Stimulated activated CD4-positive, alpha-beta T cell treated with anti-CD3 and anti-CD28 coated beads, Interleukin-4, amount 100 ng/mL, for 4 hours (primary cell): ENCODE results near the gene SDF4.

ENCODE experiments used
- DNase-seq, 2 experiments: peaks; one replicate each; pipeline ENCODE4 v3.0.0-alpha.2; 2020

SDF4 gene

GRCh38 chr1:1231400-1232207 is at the start of gene SDF4:
SDF4 (minus strand) TSS chr1:1232001; CDS start chr1:1228772, 3,229 bp downstream.
- peak; percentile 96 to 97 for DNase-seq

- DNase-seq, result no peak
These were observed 49.1 kb upstream of the SDF4 start for GRCh38 chr1:1280782-1281481.

GRCh38 chr1:1279028-1279427 is 47.2 kb upstream of the SDF4 start:
- DNase-seq, result no peak

- no peak for DNase-seq
These were observed 46.8 kb upstream of the SDF4 start for GRCh38 chr1:1278620-1279019.

- no peak for DNase-seq
These were observed 44.0 kb upstream of the SDF4 start for GRCh38 chr1:1275836-1276235.

- no peak for DNase-seq
These were observed 43.2 kb upstream of the SDF4 start for GRCh38 chr1:1274931-1275431.

- DNase-seq, result no peak
These were observed 42.6 kb upstream of the SDF4 start for GRCh38 chr1:1274299-1274930.

- peak; percentile 92 to 93 for DNase-seq
These were observed 41.9 kb upstream of the SDF4 start, which contains the start of gene UBE2J2 for GRCh38 chr1:1273512-1274298. UBE2J2 (minus strand) TSS chr1:1273854; CDS start chr1:1267992, 5,862 bp downstream.

GRCh38 chr1:1273209-1273511 is 41.4 kb upstream of the SDF4 start:
- no peak for DNase-seq

GRCh38 chr1:1272341-1273208 is 40.8 kb upstream of the SDF4 start:
- DNase-seq, result no peak

- no peak for DNase-seq
These were observed 39.0 kb upstream of the SDF4 start for GRCh38 chr1:1270813-1271212.

GRCh38 chr1:1268284-1268682 is 36.5 kb upstream of the SDF4 start:
- DNase-seq, result no peak

GRCh38 chr1:1267488-1268283 is 35.9 kb upstream of the SDF4 start:
- DNase-seq, result no peak

- DNase-seq, result no peak
These were observed 33.1 kb upstream of the SDF4 start for GRCh38 chr1:1264868-1265272.

- no peak for DNase-seq
These were observed 32.2 kb upstream of the SDF4 start for GRCh38 chr1:1264026-1264425.

- DNase-seq, result no peak
These were observed 31.0 kb upstream of the SDF4 start for GRCh38 chr1:1262758-1263157.

- no peak for DNase-seq
These were observed 30.3 kb upstream of the SDF4 start for GRCh38 chr1:1262071-1262470.

- DNase-seq, result no peak
These were observed 29.2 kb upstream of the SDF4 start for GRCh38 chr1:1260843-1261560.

GRCh38 chr1:1259951-1260600 is 28.3 kb upstream of the SDF4 start:
- DNase-seq, result no peak

GRCh38 chr1:1259540-1259939 is 27.7 kb upstream of the SDF4 start:
- DNase-seq, result no peak
